ENCODE data around the gene CCDC171. TPM values are rescaled to one million over a fixed set of nuclear protein-coding genes. Genes with fewer than 3 reads are reported as not detected.
"Not testable (repeated sequence)": the region's sequence is repeated elsewhere in the genome, so short reads cannot be mapped to it uniquely, and the experiment has no call there.

The CCDC171 gene
- total RNA-seq, 2 donors from 2014 or later, result 2.6 to 3.1 TPM

DNA sequence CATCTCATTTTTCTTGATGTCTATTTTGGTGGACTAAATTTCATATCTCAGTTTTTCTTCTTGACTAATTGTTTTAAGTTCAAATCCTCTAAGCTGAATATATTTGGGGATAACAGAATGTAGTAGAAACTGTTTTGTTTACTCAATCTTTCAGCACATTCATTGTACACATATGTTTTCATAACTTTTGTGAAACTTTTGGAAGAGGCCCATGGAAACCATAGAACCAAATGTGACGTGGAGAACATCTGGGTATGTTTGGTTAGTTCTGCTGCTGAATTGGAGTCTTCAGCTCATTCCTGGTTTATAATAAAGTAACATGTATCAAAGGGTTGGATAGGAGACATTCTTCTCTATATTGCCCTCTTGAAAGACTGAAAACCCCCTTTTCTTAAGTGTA lies 88.4 kb downstream of the CCDC171 start:
- intact Hi-C loops (cut with DNase I), result no loop called here
- no peak for DNase-seq (ENCODE audit: low spot score)

DNA sequence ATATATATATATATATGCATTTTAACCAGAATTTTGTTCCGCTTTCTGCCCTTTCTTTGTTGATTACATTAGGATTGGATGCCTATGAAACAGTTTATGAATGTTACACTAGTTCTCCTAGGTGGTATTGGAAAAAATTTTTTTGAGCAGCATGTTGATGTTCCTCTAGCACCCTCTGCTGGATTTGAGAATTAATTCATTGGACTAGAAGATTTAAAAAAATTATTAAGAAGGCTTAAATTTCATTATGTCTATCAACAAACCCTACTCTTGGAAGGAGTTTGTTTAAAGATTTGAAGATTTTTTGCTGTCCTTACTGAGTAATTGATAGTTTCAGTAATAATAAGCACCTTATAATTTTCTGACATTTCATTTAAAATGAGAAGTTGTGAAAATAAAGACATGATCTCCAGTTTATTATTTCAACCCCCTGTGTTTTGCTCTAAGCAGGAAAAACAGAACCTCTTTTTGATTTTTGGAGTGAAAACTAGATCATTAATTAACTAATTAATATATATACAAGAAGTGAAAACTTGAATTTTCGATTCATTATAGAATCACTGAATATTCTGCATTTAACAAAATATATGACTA lies 89.6 kb downstream of the CCDC171 start:
- intact Hi-C loops (cut with DNase I), result no loop called here
- no peak for DNase-seq (ENCODE audit: low spot score)

DNA sequence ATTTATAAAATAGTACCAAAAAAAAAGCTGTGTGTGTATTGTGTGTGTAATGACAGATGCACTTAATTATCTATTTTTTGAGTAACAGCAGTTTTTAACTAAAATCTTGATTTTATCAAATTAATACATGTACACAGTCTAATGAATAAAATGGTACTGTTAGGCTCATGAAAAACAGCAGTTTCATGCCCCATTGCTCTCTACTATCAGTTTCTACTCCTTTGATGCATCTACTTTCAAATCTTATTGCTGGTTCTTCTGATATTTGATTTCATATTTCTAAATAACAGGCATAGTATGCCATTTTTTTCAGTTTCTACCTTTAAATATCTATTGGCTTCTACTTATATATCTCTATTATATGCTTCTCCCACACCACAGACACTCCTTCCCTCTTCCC lies 117.4 kb downstream of the CCDC171 start:
- intact Hi-C loops (cut with DNase I), result no loop called here

DNA sequence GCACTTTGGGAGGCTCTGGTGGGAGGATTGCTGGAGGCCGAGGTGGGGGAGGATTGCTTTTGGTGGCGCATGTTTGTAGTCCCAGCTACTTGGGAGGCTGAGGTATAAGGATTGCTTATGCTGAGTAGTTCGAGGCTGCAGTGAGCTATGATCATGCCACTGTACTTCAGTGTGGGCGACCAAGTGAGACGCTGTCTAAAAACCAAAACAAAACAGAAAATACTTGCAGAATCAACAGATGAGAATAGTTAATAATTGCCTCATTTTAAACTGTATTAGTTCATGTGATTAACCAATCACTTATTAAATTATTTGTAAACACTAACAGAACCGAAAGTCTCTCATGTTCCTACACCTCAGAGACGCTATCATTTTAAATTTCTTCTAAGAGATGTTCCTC lies 118.1 kb downstream of the CCDC171 start:
- DNase-seq (ENCODE audit: low spot score), result no peak
- intact Hi-C loops (cut with DNase I), result no loop called here

More for the DNA sequence above, 117.4 kb downstream of the CCDC171 start:
- DNase-seq (ENCODE audit: low spot score), result no peak

DNA sequence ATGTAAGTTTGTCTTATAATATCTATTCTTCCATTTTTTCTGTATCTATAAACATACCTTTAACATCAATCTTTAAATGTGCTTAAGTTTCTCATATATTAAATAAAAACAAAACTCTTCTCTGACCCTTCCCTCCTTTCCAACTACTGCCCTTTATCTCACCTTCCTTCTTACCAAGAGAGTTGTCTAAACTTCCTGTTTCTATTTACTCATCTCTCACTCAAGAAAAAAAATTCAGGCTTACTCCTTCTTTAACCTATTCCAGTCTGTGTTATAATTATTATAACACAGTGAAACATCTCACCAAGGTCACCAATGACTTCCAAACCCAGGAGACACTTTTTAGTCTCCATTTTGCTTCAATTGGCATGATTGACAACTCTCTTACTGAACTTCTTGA lies 140.9 kb downstream of the CCDC171 start:
- intact Hi-C loops (cut with DNase I), result no loop called here
- no peak for DNase-seq (ENCODE audit: low spot score)

DNA sequence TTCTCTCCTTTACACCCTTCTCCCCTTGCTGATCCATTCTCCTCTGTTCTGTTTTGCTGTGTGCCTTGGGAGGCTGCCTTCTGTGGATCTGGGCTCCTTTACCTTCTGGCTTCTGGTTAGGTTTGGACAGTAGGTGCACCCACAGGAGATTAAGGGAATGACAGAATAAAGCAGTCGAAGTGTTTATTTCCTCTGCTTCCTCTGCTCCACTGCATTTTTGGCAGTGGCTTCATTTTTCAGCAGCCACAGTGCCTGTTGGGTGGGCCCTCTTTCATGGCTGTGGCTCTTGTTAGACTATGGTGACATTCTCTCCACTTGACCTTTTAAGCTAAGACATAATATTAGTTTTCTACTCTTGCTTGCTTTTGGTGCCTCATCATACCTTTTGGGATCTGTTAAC lies 144.1 kb downstream of the CCDC171 start:
- DNase-seq (ENCODE audit: low spot score), result no peak
- intact Hi-C loops (cut with DNase I), result no loop called here

DNA sequence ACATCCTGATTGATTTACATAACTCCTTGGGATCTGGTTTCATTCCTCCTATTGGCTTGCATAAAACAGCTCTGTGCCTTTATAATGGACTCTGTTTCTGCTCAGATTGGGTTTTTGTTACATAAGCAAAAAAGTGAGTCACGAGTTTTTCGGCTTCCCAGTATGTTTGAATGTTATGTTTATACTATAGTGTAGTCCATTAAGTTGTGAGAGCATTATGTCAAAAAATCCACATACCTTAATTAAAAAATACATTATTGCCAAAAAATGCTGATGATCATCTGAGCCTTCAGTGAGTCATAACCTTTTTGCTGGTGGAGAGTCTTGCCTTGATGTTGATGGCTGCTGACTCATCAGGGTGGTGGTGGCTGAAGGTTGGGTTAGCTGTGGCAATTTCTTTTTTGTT lies 144.6 kb downstream of the CCDC171 start:
- intact Hi-C loops (cut with DNase I), result no loop called here
- no peak for DNase-seq (ENCODE audit: low spot score)

DNA sequence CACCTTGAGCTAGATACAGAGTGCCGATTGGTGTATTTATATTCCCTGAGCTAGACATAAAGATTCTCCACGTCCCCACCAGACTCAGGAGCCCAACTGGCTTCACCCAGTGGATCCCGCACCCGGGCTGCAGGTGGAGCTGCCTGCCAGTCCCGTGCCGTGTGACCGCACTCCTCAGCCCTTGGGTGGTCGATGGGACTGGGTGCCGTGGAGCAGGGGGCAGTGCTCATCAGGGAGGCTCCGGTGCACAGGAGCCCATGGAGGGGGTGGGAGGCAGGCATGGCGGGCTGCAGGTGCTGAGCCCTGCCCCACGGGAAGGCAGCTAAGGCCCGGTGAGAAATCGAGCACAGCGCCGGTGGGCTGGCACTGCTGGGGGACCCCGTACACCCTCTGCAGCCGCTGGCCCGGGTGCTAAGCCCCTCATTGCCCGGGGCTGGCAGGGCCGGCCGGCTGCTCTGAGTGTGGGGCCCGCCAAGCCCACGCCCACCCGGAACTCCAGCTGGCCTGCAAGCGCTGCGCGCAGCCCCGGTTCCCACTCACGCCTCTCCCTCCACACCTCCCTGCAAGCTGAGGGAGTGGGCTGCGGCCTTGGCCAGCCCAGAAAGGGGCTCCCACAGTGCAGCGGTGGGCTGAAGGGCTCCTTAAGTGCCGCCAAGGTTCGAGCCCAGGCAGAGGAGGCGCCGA lies 147.2 kb downstream of the CCDC171 start:
- intact Hi-C loops (cut with DNase I); DNase-seq (ENCODE audit: low spot score): not testable (repeated sequence)

DNA sequence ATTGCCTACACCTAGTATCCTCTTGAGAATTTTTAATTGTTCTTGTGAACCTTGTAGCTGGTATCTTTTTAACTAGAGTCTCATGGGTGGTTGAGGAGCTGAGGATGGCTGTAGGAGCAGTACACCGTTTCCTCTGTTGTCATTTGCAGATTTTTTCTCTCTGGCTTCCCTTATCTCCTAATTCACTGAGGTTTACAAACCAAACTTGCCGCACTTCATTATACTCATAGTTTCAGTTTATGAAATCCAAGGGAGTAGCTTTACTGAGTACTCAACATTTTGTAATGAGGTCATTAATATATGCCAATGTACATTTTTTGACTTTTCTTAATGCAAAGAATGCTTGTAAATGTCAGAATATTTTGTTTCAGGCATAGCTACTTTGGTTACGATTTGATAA lies 154.2 kb downstream of the CCDC171 start:
- DNase-seq (ENCODE audit: low spot score), result no peak
- intact Hi-C loops (cut with DNase I), result no loop called here

DNA sequence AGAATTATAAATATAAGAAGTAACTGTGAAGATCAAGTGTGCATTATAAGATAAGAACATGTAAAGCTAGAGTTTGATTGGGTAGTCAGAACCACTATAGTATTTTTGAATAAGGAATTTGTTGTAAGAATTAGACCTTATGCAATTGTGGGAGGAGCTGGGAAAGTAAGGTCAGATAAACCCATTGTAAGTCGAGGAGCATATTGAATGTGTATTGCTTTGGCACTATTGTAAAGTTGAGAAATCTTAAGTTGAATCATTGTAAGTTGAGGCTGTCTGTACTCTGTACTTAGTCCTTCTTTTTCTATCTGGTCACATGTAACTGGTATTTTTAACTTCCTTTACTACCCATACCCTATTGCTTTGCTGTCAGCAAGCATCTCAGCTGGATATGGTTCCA lies 158.7 kb downstream of the CCDC171 start:
- DNase-seq (ENCODE audit: low spot score), result no peak

DNA sequence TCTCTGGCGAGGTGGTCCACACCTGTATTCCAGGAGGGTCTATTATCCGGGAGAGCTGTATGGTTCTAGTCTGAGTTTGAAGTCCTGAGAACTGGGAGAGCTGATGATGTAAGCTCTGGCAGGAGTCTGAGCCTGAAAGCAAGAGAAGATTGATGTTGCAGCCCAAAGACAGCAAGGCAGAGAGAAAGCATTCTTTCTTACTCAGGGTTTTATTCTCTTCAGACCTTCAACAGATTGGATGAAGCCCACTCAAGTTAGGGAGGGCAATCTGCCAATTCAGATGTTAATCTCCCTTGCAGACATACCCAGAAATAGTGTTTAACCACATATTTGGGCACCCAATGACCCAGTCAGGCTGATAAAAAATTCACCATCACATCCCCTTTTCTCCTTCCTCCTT lies 159.1 kb downstream of the CCDC171 start:
- intact Hi-C loops (cut with DNase I), result no loop called here
- no peak for DNase-seq (ENCODE audit: low spot score)

More for the DNA sequence above, 158.7 kb downstream of the CCDC171 start:
- intact Hi-C loops (cut with DNase I), result no loop called here

DNA sequence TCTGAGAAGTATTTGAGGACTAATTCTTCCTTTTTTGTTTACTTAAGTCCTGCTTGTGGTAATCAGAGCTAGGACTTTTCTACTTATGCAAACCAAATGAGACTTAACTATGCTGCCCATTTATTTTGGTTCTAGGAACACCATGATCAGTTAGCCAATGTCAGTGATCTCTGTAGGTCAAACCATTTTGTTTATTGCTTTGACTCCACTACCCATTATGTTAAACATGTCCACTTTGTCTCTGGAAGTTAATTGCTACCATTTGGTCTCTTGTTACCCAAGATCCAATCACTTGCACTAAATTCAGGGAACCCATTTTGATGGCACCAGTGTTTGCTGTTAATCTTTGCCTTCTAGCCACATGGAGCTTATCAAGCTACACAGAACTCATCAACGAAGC lies 161.9 kb downstream of the CCDC171 start:
- intact Hi-C loops (cut with DNase I), result no loop called here
- DNase-seq (ENCODE audit: low spot score), result no peak

DNA sequence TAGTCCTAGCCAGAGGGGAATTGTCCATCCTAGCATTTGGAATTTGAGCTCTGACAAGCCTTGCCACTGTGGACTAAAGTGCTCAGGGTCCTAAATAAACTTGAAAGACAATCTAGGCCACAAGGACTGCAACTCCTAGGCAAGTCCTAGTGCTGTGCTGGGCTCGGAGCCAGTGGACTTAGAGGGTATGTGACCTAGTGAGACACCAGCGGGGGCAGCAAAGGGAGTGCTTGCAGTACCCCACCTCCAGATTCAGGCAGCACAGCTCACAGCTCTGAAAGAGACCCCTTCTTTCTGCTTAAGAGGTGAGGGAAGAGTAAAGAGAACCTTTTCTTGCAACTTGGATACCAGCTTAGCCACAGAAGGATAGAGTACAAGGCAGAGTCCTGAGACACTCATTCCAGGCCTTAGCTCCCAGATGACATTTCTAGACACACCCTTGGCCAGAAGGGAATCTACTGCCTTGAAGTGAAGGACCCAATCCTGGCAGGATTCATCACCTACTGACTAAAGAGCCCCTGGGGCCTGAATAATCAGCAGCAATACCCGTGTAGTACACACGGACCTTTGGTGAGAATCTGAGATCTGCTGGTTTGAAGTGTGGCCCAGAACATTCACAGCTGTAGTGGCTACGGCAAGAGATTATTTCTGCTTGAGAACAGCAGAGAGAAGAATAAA lies 164.6 kb downstream of the CCDC171 start:
- intact Hi-C loops (cut with DNase I), result no loop called here
- no peak for DNase-seq (ENCODE audit: low spot score)

DNA sequence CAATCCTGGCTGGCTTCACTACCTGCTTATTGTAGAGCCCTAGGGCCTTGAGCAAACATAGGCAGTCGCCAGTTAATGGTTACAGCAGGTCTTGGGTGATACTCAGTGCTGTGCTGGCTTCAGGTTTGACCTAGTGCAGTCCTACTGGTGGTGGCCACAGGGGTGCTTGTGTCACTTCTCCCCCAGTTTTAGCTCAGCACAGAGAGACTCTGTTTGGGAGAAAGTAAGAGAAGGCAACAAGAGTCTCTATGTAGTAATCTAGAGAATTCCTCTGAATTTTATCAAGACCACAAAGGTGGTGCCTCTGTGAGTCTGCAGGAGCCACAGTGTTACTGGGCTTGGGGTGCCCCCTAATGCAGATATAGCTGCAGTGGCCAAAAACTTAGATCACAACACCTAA lies 165.6 kb downstream of the CCDC171 start:
- intact Hi-C loops (cut with DNase I), result no loop called here
- DNase-seq (ENCODE audit: low spot score), result no peak

DNA sequence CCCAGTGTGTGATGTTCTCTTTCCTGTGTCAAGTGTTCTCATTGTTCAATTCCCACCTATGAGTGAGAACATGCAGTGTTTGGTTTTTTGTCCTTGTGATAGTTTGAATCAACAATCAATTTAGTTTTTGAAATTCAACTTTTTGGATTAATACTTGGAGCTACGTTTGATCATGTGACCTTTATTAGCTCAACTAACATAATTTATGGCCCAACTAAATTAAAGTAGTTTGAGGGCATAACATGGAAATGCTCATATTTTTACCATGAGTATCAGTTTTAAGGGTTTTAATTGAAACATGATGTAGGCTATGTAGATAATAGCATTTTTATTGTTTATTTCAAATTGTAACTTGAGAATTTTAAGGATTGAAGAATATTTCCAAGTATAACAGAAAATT lies 168.0 kb downstream of the CCDC171 start:
- no peak for DNase-seq (ENCODE audit: low spot score)
- intact Hi-C loops (cut with DNase I), result no loop called here

DNA sequence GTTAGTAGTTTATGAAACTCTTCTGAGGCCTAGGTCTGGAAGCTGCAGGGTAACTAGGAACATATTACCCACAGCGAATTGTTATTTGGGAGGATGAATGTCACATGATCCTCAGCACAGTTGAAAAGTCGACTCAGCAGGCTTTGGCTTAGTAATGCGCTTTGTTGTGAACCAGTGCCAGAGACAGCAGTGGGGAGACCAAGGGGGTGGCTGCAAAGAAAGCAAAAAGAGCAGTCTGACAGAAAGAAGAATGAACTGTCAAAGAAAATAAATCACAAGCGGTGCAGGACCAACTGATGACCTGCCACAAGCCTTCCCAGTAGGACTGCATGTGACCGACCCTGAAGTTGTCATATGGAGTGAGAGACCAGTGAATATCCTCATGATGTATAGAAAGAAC lies 170.0 kb downstream of the CCDC171 start:
- no peak for DNase-seq (ENCODE audit: low spot score)
- intact Hi-C loops (cut with DNase I), result no loop called here

DNA sequence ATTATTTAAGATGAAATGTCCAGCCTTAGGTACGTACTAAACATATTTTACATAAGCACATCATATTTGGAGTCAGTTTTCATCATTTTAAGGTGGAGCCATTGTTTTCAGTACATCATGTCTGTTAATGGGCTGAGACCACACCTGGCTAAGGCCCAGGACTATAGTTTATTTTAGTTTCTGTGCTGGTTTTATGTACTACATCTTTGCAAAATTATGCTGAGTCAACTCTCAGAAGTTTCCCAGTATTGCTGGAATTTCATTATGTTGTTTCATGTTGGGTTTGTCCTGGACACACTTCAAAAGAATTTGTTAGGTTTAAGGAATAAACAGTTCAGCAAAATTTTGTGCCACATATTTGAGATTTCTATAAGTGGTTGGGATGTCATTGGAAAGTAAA lies 171.2 kb downstream of the CCDC171 start:
- no peak for DNase-seq (ENCODE audit: low spot score)
- intact Hi-C loops (cut with DNase I), result no loop called here

DNA sequence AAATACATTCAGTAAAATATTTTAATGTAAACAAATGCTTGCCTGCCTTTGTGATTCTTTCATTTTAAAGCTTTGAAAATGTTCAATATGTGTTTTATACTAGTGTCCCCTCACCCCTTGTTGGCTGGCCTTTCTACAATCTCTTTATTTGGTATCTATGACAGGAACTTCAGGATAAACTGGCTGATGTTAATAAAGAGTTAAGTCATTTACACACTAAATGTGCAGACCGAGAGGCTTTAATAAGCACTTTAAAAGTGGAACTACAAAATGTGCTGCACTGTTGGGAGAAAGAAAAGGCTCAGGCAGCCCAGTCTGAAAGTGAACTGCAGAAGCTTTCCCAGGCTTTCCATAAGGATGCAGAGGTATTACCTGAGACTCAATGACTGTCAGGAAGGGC lies 171.8 kb downstream of the CCDC171 start:
- intact Hi-C loops (cut with DNase I), result no loop called here
- DNase-seq (ENCODE audit: low spot score), result no peak

DNA sequence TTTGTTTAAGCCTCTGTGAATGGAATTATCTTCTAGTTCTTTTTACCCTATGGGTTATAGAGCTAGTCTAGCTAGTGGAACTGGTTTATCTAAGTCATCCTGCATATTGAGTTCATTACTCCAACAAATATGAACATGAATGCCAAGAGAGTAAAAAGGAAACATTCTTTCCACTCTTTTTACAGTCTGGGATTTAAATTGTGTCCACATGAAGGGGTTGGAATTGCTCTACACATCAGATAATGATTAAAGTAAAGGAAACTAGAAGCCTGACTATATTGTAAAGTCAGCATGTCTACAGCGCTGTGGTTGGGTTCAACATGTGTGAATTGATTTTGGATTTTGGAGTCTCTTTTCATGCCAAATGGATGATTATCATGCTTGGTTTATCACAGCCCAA lies 173.1 kb downstream of the CCDC171 start:
- no peak for DNase-seq (ENCODE audit: low spot score)
- intact Hi-C loops (cut with DNase I), result no loop called here

DNA sequence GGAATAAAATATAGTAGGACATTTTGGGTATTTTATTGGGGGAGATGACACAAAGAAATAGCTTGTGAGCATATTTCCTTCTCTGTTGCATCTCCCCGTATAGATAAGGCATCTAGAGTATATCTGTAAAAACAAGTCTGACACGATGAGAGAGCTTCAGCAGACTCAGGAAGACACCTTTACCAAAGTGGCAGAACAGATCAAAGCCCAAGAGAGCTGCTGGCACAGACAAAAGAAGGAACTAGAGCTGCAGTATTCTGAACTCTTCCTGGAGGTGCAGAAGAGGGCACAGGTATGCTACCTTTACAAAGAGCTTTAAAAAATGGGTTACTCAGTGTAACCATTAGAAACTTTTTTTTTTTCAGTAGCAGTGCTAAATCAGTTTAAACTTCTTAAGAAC lies 176.7 kb downstream of the CCDC171 start:
- no peak for DNase-seq (ENCODE audit: low spot score)
- intact Hi-C loops (cut with DNase I), result no loop called here

All from posterior vena cava (tissue), 2 donors.